AML-193 (cell line): ENCODE results near the gene BIVM.

ENCODE experiments used
- DNase-seq, 2 experiments: peaks; one replicate each; lab custom pipeline; 2025; lab: John Stamatoyannopoulos, UW

The BIVM gene

DNA sequence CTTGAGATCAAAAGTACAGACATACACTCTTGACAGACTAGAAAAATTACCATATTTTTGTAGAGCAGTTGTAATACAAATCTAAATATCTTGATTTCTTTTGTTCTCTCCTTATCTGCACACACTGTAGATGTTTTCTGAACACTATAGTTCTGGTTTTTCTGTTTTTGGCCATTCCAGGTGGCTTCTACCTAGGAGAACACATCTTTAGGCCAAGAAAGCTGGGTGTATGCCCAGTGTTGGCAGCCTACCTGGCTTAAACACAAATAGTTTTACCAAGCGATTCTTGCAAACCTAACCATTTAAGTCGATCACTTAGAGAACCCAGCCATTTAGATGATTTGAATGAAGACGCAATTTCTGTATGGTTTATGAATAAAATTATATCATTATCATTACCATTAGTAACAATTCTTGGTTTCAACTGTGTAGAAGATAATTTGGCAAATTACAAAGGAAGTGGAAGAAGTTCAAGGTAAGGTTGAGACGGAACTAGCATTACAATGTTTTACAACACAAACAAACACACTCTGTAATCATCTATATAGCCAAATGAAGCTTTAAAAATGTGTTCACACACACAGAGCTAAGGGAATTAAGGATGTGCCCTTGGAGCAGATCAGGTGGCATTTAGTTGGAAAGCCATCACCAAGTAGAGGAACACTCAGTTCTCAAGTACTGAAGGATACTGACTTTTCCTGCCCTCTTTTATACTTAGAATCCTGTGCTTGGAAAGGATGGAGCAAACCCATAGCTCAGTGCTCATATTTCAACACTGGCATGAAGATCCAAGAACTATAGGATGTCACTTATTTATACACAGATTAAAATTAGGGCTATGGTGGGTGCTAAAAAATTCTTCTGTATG is 83.1 kb downstream of the BIVM start:
- no peak for DNase-seq
